ENCODE measurements around the gene RNF225.
A peak's percentile ranks its signal among the peaks of the same experiment; 100 is the strongest.
"Not testable (repeated sequence)": the region's sequence is repeated elsewhere in the genome, so short reads cannot be mapped to it uniquely, and the experiment has no call there.

The RNF225 gene

DNA sequence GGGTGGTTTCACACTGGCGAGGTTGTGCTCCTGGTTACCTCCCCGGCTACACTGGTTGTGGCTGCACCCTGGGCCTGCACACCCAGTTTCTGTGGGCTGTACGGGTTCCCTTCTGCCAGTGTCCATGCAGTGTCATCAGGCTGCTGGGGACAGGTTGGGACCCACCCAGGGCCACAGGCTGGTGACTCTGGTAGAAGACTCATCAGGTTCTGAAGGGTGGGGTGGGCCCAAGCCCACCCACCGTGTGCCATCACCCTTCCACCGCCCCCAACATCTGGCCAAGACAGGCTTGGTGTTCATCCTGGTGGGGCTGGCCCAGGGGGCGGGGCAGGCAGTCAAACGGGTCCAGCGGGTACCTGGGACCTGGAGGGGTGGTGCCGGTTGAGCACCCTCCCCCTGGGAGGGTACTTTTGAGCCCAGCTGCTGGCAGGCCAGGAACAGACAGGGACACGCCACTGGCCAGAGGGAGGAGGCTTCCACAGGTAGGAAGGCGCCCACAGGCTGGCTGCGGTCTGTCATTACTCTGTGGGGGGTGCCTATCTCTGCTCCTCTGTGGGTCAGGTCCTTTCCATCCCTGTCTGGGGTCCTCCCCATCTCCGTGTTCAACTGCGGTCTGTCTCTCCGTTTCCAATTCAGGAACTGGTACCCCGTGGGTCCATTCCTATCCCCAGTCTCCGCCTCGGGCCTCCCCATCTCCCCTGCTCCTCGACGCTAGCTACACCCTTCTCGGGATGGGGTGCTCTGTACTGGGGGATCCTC lies at the start of gene RNF225:
Gene RNF225 (plus strand): TSS at position 437 of the 759 bp plus-strand sequence. CDS start 434 bp downstream, outside the sequence.
- no peak for DNase-seq

DNA sequence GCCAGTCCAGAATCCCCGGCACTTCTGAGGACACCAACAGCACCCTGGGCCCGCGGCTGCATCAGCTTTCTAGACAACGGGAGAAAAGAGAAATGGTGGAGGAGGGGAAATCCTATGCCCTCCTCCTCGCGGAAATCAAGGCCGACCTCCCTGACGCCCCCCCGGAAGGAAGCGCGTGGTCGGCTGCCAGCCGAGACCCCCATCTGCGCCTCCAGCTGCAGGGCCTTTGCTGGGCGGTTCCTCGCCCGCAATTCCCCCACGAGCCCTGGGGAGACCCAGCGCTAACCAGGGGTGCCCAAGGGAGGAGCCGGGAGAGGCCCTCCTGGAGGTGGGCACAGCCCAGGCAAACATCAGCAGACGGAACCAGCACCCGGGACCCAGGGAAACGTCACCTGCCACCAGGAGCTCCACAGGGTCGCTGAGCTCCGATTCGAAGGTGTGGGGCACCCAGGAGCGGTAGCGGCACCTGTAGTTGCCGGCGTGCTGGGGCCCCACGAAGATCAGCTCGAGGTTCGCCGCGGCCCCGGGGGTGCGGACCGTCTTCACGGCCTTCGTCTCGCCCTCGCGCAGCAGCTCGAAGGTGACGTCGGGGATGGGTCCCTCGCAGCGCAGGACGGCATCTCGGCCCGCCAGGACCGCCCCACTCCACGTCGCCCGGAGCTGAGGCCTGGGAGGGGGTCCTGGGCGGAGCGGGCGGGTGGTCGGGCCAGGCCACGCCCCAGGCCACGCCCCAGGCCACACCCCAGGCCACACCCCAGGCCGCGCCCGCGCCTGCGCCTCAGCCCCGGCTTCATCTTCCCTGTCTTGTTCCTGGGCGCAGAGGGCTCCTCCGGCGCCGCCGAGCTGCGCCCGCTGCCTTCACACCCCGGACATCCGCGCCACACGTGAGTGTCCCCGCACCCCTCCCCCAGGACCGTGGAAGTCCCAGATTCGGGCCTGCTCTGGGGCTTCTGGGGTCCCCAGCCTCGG lies 48.2 kb upstream of the RNF225 start:
- peak; percentile 43 for DNase-seq

DNA sequence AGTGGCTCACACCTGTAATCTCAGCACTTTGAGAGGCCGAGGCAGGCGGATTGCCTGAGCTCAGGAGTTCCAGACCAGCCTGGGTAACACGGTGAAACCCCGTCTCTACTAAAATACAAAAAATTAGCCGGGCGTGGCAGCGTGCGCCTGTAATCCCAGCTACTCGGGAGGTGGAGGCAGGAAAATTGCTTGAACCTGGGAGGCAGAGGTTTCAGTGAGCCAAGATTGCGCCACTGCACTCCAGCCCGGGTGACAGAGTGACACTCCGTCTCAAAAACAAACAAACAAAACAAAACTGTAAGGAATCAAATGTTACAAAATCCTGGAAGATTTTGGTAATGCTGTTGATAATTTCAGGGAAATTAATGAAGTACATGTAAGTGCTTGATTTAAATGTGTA lies 47.4 kb upstream of the RNF225 start:
- not testable (repeated sequence) for DNase-seq

DNA sequence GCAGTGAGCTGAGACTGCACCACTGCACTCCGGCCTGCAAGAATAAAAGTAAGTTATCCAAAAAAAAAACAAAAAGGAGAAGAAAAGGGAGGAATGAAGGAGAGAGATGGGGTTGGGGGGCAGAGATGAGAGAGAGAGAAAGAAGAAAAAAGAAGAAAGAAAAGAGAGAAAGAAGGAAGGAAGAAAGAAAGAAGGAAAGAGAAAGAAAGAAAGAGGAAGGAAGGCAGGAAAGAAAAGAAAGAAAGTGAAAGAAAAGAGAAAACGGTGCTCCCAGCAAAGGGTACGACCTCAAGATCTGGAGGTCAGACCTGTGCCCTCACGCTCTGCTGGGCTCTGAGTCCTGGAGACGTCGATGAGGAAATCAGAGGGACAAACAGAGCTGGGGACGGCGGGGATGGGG lies 45.9 kb upstream of the RNF225 start:
- no peak for DNase-seq

DNA sequence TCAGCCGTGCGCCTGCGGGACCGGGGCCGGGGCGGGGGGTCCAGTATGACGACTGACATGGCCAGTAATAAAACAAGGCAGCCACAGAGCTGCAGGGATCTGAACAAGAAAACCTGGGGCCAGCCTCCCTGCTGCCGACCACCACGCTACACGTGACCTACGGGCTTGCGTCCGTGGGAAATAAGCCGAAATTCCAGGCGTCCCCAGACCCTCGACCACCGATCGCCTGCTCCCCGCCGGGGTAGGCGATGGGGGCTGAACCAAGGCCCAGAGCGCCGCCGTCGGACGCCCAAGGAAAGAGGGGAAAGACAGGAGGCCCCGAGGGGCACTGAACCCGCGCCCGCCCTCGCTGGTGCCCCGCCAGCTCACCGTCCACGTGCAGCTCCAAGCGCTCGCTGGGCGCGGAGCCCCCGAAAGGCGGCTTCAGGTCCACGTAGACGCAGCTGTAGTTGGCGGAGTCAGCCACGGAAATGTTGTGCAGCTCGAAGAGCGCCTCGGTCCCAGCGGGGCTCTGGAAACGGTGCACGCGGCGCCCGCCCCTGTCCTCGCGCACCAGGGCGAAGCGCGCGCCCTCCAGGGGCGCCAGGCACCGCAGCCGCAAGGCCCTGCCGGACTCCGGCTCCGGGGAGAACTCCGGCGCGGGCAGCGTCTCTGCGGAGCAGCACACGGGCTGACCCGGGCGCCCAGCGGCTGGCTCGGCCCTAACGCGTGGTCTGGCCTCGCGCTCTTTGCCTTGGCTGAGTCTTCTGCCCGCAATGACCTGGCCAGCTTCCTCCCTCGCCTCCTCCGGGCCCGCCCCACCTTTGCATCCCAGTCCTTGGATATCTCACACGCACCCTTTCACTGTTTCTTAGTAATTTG lies 45.2 kb upstream of the RNF225 start:
- no peak for DNase-seq

DNA sequence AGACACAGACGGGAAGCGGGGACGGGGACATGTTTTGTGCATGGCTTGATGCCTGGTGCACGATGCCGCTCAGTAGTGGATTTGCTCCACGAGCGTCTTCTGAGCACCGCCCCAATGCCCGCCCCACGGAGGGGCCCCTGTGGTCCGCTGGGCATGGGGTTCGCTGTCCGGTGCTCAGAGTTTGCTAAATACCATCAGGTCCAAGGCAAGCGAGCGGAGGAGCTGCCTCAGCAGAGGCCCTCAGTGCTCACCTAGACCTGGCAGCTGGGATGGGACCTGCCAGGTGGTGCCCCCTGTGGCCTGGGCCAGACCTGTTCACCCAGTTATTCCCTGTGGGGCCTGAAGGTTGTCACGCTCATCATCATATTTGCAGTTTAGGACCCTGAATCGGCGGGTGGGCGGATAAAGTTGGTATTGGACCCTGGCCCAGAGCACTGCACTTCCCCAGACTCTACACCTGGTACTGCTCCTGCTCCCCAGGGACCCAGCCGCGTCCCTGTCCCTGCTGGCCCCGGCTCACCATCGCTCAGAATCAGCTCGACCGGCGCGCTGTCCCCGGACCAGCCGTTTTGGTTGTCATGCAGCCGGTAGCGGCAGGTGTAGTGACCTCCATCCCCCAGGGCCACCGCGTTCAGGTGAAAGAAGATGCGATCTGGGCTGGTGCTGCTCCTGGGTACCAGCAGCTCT lies 44.4 kb upstream of the RNF225 start:
- DNase-seq: no peak

DNA sequence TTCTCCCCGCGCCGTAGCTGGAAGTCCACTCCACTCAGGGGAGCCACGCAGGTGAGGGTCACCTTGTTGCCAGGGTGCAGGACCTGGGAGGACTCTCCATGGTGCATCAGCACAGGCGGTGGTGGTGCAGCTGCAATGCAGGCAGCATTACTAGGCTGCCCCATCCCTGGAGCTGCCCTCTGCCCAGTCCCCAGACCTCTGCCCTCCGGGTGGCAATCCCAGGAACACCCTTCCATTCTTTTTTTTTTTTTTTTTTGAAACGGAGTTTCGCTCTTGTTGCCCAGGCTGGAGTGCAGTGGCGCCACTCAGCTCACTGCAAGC lies 43.9 kb upstream of the RNF225 start:
- no peak for DNase-seq

DNA sequence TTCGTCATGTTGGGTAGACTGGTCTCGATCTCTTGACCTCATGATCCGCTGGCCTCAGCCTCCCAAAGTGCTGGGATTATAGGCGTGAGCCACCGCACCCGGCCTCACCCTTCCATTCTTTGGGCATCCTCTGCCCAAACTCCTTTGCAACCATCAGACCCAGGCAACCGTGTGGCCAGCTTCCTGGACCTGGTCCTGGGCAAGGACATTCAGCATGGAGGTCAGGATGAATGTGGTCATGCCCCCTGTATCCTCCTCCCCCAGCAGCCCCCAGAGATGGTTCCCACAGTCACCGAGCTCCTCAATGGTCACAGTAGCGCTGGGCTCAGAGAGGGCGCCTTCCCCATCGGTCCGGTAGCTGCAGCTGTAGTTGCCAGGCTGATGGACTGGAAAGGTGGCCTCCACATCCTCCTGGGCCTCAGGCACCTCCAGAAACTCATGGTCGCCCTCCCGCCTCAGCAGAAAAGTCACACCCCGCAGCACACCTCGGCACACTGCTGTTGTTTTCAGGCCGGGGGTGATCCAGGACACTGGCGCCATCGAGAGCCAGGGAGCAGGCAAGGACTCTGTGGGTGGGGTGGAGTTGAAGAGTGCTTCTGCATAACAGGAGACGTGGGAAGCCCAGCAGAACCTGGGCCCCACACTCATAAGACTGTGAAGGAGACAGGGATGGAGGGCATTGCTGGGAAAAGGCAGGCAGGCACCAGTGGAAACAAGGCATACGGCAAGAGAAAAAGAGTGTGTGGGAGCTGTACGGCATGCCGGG lies 43.3 kb upstream of the RNF225 start:
- DNase-seq: no peak

DNA sequence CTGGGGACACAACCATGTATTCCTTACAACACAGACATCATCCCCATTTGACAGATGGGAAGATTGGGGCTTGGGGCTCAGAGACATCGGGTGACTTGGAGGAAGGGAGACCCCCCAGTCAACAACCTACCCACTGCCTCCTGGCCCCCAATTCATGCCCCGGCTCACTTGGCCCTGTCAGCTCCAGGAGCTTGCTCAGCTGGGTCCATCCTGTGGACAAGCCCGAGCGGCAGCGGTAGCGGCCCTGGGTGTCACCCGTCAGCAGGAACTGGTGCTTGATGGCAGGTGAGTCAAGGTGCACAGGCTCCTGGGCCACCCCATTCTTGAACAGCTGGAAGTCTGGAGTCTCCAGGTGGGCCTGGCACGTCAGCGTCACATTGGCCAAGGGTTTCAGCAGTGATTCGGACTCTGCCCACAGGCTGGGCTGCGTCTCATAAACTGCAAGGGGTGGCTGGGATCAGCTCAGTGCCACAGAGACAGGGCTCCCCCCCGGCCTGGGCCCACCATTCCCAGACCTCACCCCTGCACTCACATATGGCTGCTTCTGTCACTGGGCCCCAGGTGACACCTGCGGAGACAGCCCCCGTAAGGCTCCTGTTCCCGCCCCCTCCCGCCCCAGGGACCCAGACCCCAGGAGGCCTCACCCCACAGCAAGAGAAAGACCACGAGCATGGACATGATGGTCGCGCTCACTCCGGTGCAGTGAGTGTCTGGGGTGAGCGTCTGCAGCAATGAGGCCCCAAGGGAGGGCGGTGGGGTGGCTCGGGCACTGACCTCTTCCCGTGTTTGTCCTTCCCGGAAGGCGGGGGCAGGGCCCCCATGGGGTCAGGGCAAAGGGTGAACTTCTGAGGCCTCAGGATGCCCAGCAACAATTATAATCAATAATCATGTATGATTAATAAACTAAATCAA lies 42.4 kb upstream of the RNF225 start, which contains the start of gene A1BG:
Gene A1BG (minus strand): TSS at position 733 of the 912 bp plus-strand sequence. CDS start 55 bp downstream, at position 678.
- DNase-seq: no peak

DNA sequence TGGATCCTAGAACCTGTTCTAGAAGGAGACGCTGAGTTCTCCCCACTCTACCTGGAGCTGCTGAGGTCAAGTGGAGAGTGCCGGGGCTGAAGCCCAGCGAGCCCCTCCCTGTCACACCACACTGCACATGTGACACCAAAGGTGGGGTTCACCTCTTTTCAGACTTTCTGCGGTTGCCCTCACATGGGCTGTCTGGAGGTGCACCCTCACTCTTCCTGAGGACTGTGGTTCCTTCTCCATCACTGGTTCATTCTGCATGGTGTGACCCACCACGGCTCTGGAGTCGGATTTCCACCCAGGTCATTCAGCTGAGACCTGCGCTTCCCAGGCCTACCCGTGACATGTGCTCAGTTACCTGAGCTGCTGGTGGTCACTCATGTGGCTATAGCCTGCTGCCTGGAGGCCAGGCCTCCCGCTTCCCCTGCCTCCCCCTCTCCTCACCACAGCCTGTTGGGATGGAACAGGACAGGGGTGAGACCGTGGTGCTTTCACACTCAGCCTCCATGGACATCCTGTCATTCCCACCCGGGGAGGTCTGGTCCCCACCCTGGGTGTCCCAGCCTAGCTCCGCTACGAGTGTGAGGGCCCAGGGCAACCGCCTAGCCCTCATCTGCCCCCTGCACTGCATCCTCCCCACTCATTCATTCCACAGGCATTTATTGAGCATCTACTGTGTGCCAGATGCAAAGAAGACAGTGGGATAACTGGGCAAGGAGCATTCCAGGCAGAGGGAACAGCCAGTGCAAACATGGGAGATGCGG lies 41.6 kb upstream of the RNF225 start:
- DNase-seq: no peak

DNA sequence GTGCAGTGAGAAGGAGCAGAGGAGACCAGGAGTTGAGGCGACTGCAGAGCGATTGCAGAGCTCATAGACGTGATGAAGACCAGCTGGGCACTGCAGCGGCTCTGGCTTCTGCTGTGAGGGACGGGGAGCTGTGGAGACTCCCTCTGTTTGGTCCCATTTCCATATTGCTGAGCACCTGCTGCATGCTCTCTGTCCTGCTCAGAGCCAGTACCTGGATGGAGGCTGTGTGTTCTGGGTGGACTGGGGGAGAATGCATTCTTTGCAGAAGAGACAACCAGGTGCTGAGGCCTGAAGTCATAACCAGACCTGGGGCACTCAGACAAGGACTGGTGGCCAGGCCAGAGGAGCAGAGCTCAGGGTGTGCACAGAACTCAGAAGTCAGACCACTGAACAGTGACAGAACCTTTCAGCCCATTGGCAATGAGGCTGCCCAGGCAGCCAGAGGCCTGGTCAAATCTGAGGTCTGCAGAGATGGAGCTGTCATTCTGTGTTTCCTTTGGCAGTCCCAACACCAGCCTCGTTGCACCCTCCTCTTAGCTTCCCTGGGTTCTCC lies 40.9 kb upstream of the RNF225 start:
- no peak for DNase-seq

DNA sequence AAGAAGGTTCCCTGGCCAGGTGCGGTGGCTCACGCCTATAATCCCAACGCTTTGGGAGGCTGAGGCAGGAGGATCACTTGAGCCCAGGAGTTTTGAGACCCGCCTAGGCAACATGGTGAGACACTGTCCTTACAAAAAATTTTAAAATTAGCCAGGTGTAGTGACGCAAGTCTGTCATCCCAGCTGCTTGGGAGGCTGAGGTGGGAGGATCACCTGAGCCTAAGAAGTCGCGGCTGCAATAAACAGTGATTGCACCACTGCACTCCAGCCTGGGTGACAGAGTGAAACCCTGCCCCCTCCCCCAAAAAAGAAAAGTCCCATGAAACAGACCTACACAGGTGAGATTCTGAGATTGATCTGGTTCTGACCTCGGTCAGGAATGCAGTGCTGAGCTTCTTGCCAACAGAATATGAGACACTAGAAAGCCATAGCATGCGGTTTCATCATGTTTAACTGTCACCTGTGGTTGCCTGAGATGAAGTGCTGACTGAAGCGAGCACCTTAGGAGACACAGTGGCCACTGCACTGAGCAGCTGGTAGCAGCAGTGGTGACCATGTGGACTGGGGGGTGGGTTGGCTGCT lies 40.1 kb upstream of the RNF225 start:
- no peak for DNase-seq

DNA sequence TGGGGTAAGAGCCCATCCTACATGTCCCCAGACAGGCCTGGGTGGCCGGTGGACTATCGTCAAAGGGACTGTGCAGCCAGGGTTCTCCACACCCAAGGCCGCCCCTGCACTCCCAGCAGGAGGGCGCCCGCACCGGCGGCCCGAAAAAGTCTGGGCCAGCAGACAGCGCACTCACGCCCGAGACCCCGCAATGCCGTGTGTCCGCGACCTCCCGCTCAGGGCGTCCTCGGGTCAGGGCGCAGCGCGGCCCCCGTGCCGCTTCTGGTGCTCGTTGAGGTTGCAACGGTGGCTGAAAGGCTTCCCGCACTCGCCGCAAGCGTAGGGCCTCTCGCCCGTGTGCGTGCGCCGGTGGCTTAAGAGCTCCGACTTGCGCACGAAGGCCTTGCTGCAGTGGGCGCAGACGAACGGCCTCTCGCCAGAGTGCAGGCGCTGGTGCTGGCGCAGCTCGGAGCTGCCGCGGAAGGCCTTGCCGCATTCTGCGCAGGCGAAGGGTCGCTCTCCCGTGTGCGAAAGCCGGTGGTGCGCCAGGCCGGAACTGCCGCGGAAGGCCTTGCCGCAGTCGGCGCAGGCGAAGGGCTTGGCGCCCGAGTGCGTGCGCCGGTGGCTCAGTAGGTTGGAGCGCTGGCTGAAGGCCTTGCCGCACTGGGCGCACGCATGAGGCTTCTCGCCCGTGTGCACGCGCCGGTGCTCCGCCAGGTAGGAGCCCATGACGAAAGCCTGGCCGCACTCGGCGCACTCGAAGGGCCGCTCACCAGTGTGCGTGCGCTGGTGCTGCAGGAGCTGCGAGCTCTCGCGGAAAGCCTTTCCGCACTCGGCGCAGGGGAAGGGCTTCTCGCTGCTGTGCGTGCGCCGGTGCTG lies 39.3 kb upstream of the RNF225 start:
- DNase-seq: no peak

DNA sequence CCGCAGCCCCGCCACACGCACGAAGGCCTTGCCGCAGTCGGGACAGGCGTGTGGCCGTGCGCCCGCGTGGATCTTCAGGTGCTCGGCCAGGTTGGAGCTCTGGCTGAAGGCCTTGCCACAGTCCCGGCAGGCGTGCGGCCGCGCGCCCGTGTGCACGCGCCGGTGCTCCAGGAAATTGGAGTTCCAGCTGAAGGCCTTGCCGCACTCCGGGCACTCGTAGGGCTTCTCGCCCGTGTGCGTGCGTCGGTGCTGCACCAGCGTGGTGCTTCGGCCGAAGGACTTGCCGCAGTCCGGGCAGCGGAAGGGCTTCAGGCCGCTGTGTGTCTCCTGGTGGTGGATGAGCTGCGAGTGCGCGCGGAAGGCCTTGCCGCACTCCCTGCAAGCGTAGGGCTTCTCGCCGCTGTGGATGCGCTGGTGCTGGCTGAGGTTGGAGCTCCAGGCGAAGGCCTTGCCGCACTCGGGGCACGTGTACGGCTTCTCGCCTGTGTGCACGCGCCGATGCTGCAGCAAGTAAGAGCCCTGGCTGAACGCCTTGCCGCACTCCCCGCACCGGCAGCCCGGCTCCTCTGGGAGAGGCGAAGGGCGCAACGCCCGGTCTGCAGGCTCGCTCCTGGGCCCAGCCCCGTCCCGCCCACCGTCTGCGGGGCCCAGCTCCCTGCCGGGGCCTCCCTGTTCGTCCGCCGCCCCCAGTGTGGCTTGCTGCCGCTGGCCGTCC lies 38.5 kb upstream of the RNF225 start:
- DNase-seq: no peak

DNA sequence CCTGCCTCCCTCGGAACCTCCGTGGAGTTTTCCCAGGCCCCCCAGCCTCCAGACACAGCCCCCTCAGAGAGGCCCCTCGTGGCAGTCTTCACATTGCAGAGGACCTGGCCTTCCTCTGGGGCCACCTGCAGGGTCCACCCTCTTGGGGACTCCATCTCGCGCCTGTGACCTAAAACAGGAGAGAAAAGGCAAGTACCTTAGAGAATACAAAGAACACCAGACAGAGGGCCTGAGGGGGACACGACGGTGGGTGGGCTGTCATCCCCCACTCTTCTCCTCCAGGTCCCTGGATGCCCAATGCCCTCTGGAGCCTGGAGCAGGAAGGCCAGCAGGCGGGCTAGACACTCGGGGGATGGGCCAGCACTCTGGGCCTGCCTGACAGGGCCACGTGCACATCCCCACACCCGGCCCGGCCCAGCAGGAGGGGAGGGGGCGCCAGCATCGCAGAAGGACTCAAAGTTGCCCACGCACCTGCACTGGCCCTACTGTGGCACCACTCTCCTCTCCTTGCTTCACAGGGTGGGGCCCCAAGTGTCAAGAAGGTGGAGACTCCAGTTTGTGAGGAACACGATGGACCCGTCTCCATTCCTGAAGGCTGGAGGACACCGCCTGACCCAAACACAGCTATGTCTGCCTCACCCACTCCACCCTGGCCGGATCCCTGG lies 37.8 kb upstream of the RNF225 start:
- DNase-seq: no peak

DNA sequence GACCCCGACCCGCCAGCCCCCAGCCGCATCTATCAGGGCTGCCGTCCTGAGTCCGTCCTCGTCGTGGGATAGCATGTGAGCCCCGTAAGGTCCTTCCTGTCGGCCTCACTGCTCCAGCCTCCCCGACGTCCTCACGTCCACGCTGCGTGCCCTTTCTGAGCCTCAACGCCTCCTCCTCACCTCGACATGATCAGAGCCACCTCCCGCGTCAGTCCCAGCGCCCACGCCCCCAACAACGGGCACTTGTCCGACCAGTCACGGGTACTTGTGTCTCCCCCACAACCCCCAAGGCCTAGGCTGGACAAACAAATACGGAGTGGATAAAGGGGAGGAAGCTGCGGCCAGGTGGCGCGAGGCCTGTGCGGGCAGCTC lies 33.6 kb upstream of the RNF225 start:
- peak; percentile 53 for DNase-seq
